Ectodermal cell (in vitro differentiated cells): Measurements from ENCODE around the gene RUNX1. TPM values are rescaled to one million over a fixed set of nuclear protein-coding genes. Genes with fewer than 3 reads are reported as not detected.

Experiments
- H3K27ac ChIP-seq: 2 replicates; pipeline ENCODE4 v1.7.0; 2013; ENCODE audit warnings: mild to moderate bottlenecking, low read depth, low read length; ENCODE audit not compliant: insufficient read depth, poor library complexity, severe bottlenecking
- H3K27me3 ChIP-seq: 2 replicates; pipeline ENCODE4 v1.7.0; 2013; ENCODE audit warnings: mild to moderate bottlenecking, low read length; ENCODE audit not compliant: insufficient read depth, control insufficient read depth, poor library complexity, severe bottlenecking
- H3K36me3 ChIP-seq: one replicate; pipeline ENCODE4 v1.7.0; 2013; ENCODE audit warnings: low read length; ENCODE audit not compliant: control insufficient read depth, insufficient read depth
- H3K4me1 ChIP-seq: one replicate; pipeline ENCODE4 v1.7.0; 2013; ENCODE audit warnings: low read length; ENCODE audit not compliant: control insufficient read depth, insufficient read depth
- H3K4me3 ChIP-seq: 2 replicates; pipeline ENCODE4 v1.7.0; 2013; ENCODE audit warnings: low read depth, low read length, control low read depth; ENCODE audit not compliant: insufficient read depth
- H3K9me3 ChIP-seq: 2 replicates; pipeline ENCODE4 v1.7.0; 2013; ENCODE audit warnings: mild to moderate bottlenecking, low read length, moderate library complexity; ENCODE audit not compliant: control insufficient read depth
- WGBS, 2 experiments: methylation state at CpG; one replicate each; pipeline ENCODE4 v1.1.7; 2013; ENCODE audit warnings: missing lambda C conversion rate in 2 of 2; 5-methylcytosine and 5-hydroxymethylcytosine counted together
- polyA plus RNA-seq, 4 experiments: library from polyadenylated mRNA; stranded (reverse); fragments of 50-300 nt; gene quantifications; one replicate each; pipeline ENCODE4 v1.2.3, GENCODE V29; 2013

RUNX1 gene
- polyA plus RNA-seq (2013, experiment 1 of 4), result not detected
- 0.07 TPM for polyA plus RNA-seq (2013, experiment 2 of 4)
- not detected for polyA plus RNA-seq (2013, experiment 3 of 4)
- polyA plus RNA-seq (2013, experiment 4 of 4), result 0.04 TPM

GRCh38 chr21:35048706-35049617 is at the start of gene RUNX1:
RUNX1 (minus strand) TSS chr21:35049302.
- Histone ChIP-seq H3K4me1 (peaks cover 5% of the 10 kb centered on the region), H3K9me3 (no peaks in the 10 kb centered on the region), H3K36me3 (no peaks in the 10 kb centered on the region), H3K4me3 (no peak within 1 kb of the TSS), H3K27me3 (no peaks in the 10 kb centered on the region), H3K27ac (no peak within 1 kb of the TSS)
- 90 to 92% methylated on average over 13 to 14 of the region's 14 CpGs for WGBS, 2 experiments

GRCh38 chr21:35097525-35097924 is 48.4 kb upstream of the RUNX1 start:
- Histone ChIP-seq H3K27me3 (no peaks in the 10 kb centered on the region), H3K27ac (no peak overlapping the region), H3K36me3 (no peaks in the 10 kb centered on the region), H3K4me1 (no peaks in the 10 kb centered on the region), H3K9me3 (no peaks in the 10 kb centered on the region), H3K4me3 (no peak overlapping the region)
- 86 to 93% methylated on average over 4 of the region's 4 CpGs for WGBS, 2 experiments

DNA sequence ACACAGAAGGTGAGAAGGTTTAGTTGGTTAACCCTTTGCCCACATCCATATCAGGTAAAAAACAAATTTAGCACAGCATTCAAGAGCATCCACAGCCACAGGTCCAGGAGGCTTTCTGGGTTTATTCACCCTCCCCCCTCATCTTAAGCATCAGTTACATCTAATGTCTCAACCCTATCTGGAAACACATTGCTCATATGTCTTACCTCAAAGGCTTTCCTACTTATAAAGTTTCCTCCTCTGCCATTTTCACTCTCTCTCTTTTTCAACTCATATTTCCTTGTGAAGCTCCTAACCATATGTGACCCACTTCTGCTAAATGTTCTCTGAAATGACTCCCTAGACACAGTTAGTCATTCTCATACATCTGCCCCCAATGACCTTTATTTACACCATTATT is 47.9 kb upstream of the RUNX1 start:
- Histone ChIP-seq H3K4me3 (no peak overlapping the region), H3K27ac (no peak overlapping the region), H3K4me1 (no peaks in the 10 kb centered on the region), H3K36me3 (no peaks in the 10 kb centered on the region), H3K27me3 (no peaks in the 10 kb centered on the region), H3K9me3 (no peaks in the 10 kb centered on the region)

GRCh38 chr21:35095859-35096291 is 46.8 kb upstream of the RUNX1 start:
- Histone ChIP-seq H3K27ac (no peak overlapping the region), H3K27me3 (no peaks in the 10 kb centered on the region), H3K9me3 (no peaks in the 10 kb centered on the region), H3K4me3 (no peak overlapping the region), H3K4me1 (no peaks in the 10 kb centered on the region), H3K36me3 (no peaks in the 10 kb centered on the region)
- WGBS, 2 experiments, result 92 to 95% methylated on average over 2 of the region's 2 CpGs

DNA sequence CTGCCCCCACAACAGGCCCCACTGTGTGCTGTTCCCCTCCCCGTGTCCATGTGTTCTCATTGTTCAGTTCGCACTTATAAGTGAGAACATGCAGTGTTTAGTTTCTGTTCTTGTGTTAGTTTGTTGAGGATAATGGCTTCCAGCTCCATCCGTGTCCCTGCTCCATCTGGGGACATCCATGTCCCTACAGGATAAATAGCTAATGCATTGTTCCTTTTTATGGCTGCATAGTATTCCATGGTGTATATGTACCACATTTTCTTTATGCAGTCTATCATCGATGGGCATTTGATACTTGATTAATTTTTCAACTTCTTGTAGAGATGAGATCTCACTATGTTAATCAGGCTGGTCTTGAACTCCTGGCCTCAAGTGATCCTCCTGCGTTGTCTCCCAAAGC is 44.4 kb upstream of the RUNX1 start:
- Histone ChIP-seq H3K27ac (no peak overlapping the region), H3K27me3 (no peaks in the 10 kb centered on the region), H3K4me3 (no peak overlapping the region), H3K4me1 (no peaks in the 10 kb centered on the region), H3K36me3 (no peaks in the 10 kb centered on the region), H3K9me3 (no peaks in the 10 kb centered on the region)
- WGBS, 2 experiments, result 95 to 96% methylated on average over 5 of the region's 5 CpGs

GRCh38 chr21:35091496-35091895 is 42.4 kb upstream of the RUNX1 start:
- Histone ChIP-seq H3K27me3 (no peaks in the 10 kb centered on the region), H3K27ac (no peak overlapping the region), H3K36me3 (no peaks in the 10 kb centered on the region), H3K4me1 (no peaks in the 10 kb centered on the region), H3K4me3 (no peak overlapping the region), H3K9me3 (no peaks in the 10 kb centered on the region)
- 94 to 97% methylated on average over 3 of the region's 3 CpGs for WGBS, 2 experiments

DNA sequence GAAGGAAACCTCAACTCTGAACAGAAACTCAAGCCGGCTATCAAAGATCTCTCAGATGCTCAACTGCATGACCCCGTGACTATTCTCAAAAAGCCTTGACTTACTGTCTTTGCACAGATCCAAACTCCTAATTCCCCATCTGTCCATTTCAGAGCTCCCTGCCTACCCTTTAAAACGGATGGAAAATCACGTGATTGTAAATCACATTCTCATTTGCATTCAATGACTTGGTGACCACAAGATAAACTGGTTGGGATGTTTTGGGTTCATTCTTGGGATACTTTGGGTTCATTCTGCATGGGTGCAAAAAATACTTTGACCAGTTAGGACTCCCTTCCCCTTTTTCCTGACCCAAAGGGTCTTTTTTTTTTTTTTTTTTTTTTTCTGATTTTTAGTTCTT is 41.3 kb upstream of the RUNX1 start:
- Histone ChIP-seq H3K36me3 (no peaks in the 10 kb centered on the region), H3K4me3 (no peak overlapping the region), H3K27me3 (no peaks in the 10 kb centered on the region), H3K4me1 (no peaks in the 10 kb centered on the region), H3K9me3 (no peaks in the 10 kb centered on the region), H3K27ac (no peak overlapping the region)
- 66 to 73% methylated on average over 4 of the region's 4 CpGs for WGBS, 2 experiments

DNA sequence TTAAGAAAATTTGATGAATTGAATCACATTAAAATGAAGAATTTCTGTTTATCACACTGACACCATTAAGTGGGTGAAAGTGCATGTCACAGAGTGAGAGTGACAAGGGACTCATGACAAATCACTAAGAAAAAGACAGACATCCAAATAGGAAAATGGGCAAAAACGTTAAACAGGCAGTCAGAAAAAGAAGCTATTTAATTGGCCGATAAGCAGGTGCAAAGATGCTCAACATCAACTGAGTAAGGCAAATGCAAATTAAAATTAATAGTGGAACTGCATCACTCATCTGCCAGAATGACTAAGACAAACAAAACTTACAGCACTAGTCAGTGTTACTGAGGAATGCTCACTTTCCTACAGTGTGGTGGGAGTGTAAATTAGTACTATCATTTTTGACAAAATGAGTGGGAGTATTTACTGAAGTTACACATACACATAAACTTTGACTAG is 39.2 kb upstream of the RUNX1 start:
- no peaks in the 10 kb centered on the region for H3K36me3 ChIP-seq
- H3K4me1 ChIP-seq, result no peaks in the 10 kb centered on the region
- H3K27me3 ChIP-seq, result no peaks in the 10 kb centered on the region
- H3K9me3 ChIP-seq, result no peaks in the 10 kb centered on the region
- H3K4me3 ChIP-seq, result no peak overlapping the region
- 90 to 92% methylated on average over 2 of the region's 2 CpGs for WGBS, 2 experiments
- H3K27ac ChIP-seq, result no peak overlapping the region

GRCh38 chr21:35086357-35086756 is 37.3 kb upstream of the RUNX1 start:
- Histone ChIP-seq H3K27me3 (no peaks in the 10 kb centered on the region), H3K4me3 (no peak overlapping the region), H3K4me1 (no peaks in the 10 kb centered on the region), H3K9me3 (no peaks in the 10 kb centered on the region), H3K27ac (no peak overlapping the region), H3K36me3 (no peaks in the 10 kb centered on the region)
- WGBS, 2 experiments, result 78 to 89% methylated on average over 2 of the region's 2 CpGs

- no peak overlapping the region for H3K4me3 ChIP-seq
- 85 to 95% methylated on average over 1 to 3 of the region's 3 CpGs for WGBS, 2 experiments
- no peaks in the 10 kb centered on the region for H3K9me3 ChIP-seq
- no peaks in the 10 kb centered on the region for H3K4me1 ChIP-seq
- H3K27ac ChIP-seq, result no peak overlapping the region
- no peaks in the 10 kb centered on the region for H3K27me3 ChIP-seq
- no peaks in the 10 kb centered on the region for H3K36me3 ChIP-seq
These were observed 35.8 kb upstream of the RUNX1 start for GRCh38 chr21:35084869-35085268.
